ENCODE data around the gene COX5B.

GRCh38 chr2:97653473-97653872, 7.6 kb downstream of the COX5B start:
- TF ChIP-seq CTCF (IDR thresholded peaks at IDR 0.05) (no peak), POLR2AphosphoS5 (IDR thresholded peaks at IDR 0.05) (no peak), EP300 (IDR thresholded peaks at IDR 0.05) (no peak), POLR2A (IDR thresholded peaks at IDR 0.05) (no peak)
